Measurements from ENCODE around the gene A1CF. TPM values are rescaled to one million over a fixed set of nuclear protein-coding genes. Genes with fewer than 3 reads are reported as not detected.

The A1CF gene
- total RNA-seq, 1 donor from 2014 or later = not detected

GRCh38 chr10:50862719-50863118 lies 22.7 kb downstream of the A1CF start:
- TF ChIP-seq CTCF (IDR thresholded peaks at IDR 0.05; ENCODE audit: insufficient read depth, low read depth, low read length) (no peak), EZH2 (IDR thresholded peaks at IDR 0.05; ENCODE audit: insufficient read depth, low read length) (no peak)
- FAIRE-seq = no peak
- H3K9me3 Mint-ChIP-seq (ENCODE audit: unreplicated experiment) = no peaks in the 10 kb centered on the region

GRCh38 chr10:50861370-50861769 lies 24.1 kb downstream of the A1CF start:
- no peak overlapping the region for H3K4me3 ChIP-seq (ENCODE audit: insufficient read depth, low read depth, low read length)
- no peaks in the 10 kb centered on the region for H3K9me3 ChIP-seq (ENCODE audit: insufficient read depth, low read depth, low read length)
- no peak overlapping the region for H3K27ac ChIP-seq (ENCODE audit: low read depth, low read length)
- H3K9me3 Mint-ChIP-seq (ENCODE audit: unreplicated experiment) = no peaks in the 10 kb centered on the region
- FAIRE-seq (no peak), DNase-seq (ENCODE audit: low read depth) (no peak)
- no peak overlapping the region for H2AFZ ChIP-seq (ENCODE audit: low read depth, low read length)
- H4K20me1 ChIP-seq (ENCODE audit: insufficient read depth, low read length) = no peaks in the 10 kb centered on the region
- no peaks in the 10 kb centered on the region for H3K36me3 ChIP-seq (ENCODE audit: insufficient read depth, low read length)
- H3K4me2 ChIP-seq (ENCODE audit: low read length) = no peak overlapping the region
- H3K4me3 Mint-ChIP-seq (ENCODE audit: unreplicated experiment) = no peak overlapping the region
- H3K27me3 Mint-ChIP-seq (ENCODE audit: low read depth, unreplicated experiment) = no peaks in the 10 kb centered on the region
- TF ChIP-seq EZH2 (IDR thresholded peaks at IDR 0.05; ENCODE audit: insufficient read depth, low read length) (no peak), CTCF (IDR thresholded peaks at IDR 0.05; ENCODE audit: insufficient read depth, low read depth, low read length) (no peak)
- no peaks in the 10 kb centered on the region for H3K36me3 Mint-ChIP-seq (ENCODE audit: low read depth, unreplicated experiment)
- H3K9ac ChIP-seq (ENCODE audit: low read length) = no peak overlapping the region
- H3K27me3 ChIP-seq (ENCODE audit: insufficient read depth, low read length) = no peaks in the 10 kb centered on the region
- H3K4me1 Mint-ChIP-seq (ENCODE audit: low read depth, unreplicated experiment) = no peaks in the 10 kb centered on the region
- H3K27ac Mint-ChIP-seq (ENCODE audit: unreplicated experiment) = no peak overlapping the region
- no peaks in the 10 kb centered on the region for H3K79me2 ChIP-seq (ENCODE audit: insufficient read depth, low read length)
- no peaks in the 10 kb centered on the region for H3K4me1 ChIP-seq (ENCODE audit: insufficient read depth, low read length)

More at GRCh38 chr10:50862719-50863118, 22.7 kb downstream of the A1CF start:
- Histone ChIP-seq H3K36me3 (ENCODE audit: insufficient read depth, low read length) (no peaks in the 10 kb centered on the region), H3K4me3 (ENCODE audit: insufficient read depth, low read depth, low read length) (no peak overlapping the region), H3K4me1 (ENCODE audit: insufficient read depth, low read length) (no peaks in the 10 kb centered on the region), H3K27me3 (ENCODE audit: insufficient read depth, low read length) (no peaks in the 10 kb centered on the region), H3K27ac (ENCODE audit: low read depth, low read length) (no peak overlapping the region), H3K9me3 (ENCODE audit: insufficient read depth, low read depth, low read length) (no peaks in the 10 kb centered on the region), H3K9ac (ENCODE audit: low read length) (no peak overlapping the region), H4K20me1 (ENCODE audit: insufficient read depth, low read length) (no peaks in the 10 kb centered on the region), H2AFZ (ENCODE audit: low read depth, low read length) (no peak overlapping the region), H3K79me2 (ENCODE audit: insufficient read depth, low read length) (no peaks in the 10 kb centered on the region), H3K4me2 (ENCODE audit: low read length) (no peak overlapping the region)
- no peak overlapping the region for H3K27ac Mint-ChIP-seq (ENCODE audit: unreplicated experiment)
- no peak for DNase-seq (ENCODE audit: low read depth)
- H3K4me1 Mint-ChIP-seq (ENCODE audit: low read depth, unreplicated experiment) = no peaks in the 10 kb centered on the region
- H3K4me3 Mint-ChIP-seq (ENCODE audit: unreplicated experiment) = no peak overlapping the region
- no peaks in the 10 kb centered on the region for H3K27me3 Mint-ChIP-seq (ENCODE audit: low read depth, unreplicated experiment)
- no peaks in the 10 kb centered on the region for H3K36me3 Mint-ChIP-seq (ENCODE audit: low read depth, unreplicated experiment)

- no peaks in the 10 kb centered on the region for H3K36me3 ChIP-seq (ENCODE audit: insufficient read depth, low read length)
- Mint-ChIP-seq H3K27me3 (ENCODE audit: low read depth, unreplicated experiment) (no peaks in the 10 kb centered on the region), H3K4me1 (ENCODE audit: low read depth, unreplicated experiment) (no peaks in the 10 kb centered on the region), H3K36me3 (ENCODE audit: low read depth, unreplicated experiment) (no peaks in the 10 kb centered on the region), H3K27ac (ENCODE audit: unreplicated experiment) (no peak overlapping the region), H3K4me3 (ENCODE audit: unreplicated experiment) (no peak overlapping the region), H3K9me3 (ENCODE audit: unreplicated experiment) (no peaks in the 10 kb centered on the region)
- H2AFZ ChIP-seq (ENCODE audit: low read depth, low read length) = no peak overlapping the region
- no peak overlapping the region for H3K4me3 ChIP-seq (ENCODE audit: insufficient read depth, low read depth, low read length)
- H3K4me2 ChIP-seq (ENCODE audit: low read length) = no peak overlapping the region
- H3K79me2 ChIP-seq (ENCODE audit: insufficient read depth, low read length) = no peaks in the 10 kb centered on the region
- no peaks in the 10 kb centered on the region for H4K20me1 ChIP-seq (ENCODE audit: insufficient read depth, low read length)
- H3K27ac ChIP-seq (ENCODE audit: low read depth, low read length) = no peak overlapping the region
- H3K27me3 ChIP-seq (ENCODE audit: insufficient read depth, low read length) = no peaks in the 10 kb centered on the region
- H3K4me1 ChIP-seq (ENCODE audit: insufficient read depth, low read length) = no peaks in the 10 kb centered on the region
- H3K9ac ChIP-seq (ENCODE audit: low read length) = no peak overlapping the region
- no peaks in the 10 kb centered on the region for H3K9me3 ChIP-seq (ENCODE audit: insufficient read depth, low read depth, low read length)
- FAIRE-seq (no peak), DNase-seq (ENCODE audit: low read depth) (no peak)
- no peak for TF ChIP-seq EZH2 (IDR thresholded peaks at IDR 0.05; ENCODE audit: insufficient read depth, low read length)
- no peak for TF ChIP-seq CTCF (IDR thresholded peaks at IDR 0.05; ENCODE audit: insufficient read depth, low read depth, low read length)
Observed at GRCh38 chr10:50857579-50857978, 27.8 kb downstream of the A1CF start.

All from astrocyte (in vitro differentiated cells and primary cell).